Neuronal stem cell (in vitro differentiated cells): Measurements from ENCODE around the gene GJC1. TPM values are rescaled to one million over a fixed set of nuclear protein-coding genes. Genes with fewer than 3 reads are reported as not detected.
A peak's percentile ranks its signal among the peaks of the same experiment; 100 is the strongest.

Experiments
- DNase-seq: peaks from one replicate; pipeline ENCODE4 v3.0.0-alpha.2; 2013; ENCODE audit warnings: low spot score
- H2AFZ ChIP-seq: one replicate; pipeline ENCODE4 v1.6.1; 2013; ENCODE audit warnings: mild to moderate bottlenecking, low read length, inconsistent platforms
- H2AK5ac ChIP-seq: 2 replicates; pipeline ENCODE4 v1.6.1; 2013; ENCODE audit warnings: low read depth, mild to moderate bottlenecking, inconsistent platforms, low read length, moderate library complexity, mixed read lengths
- H2BK120ac ChIP-seq: 2 replicates; pipeline ENCODE4 v1.6.1; 2013; ENCODE audit warnings: low read depth, mild to moderate bottlenecking, inconsistent platforms, low read length, moderate library complexity, mixed read lengths
- H2BK12ac ChIP-seq: one replicate; pipeline ENCODE4 v1.6.1; 2013; ENCODE audit warnings: low read length, inconsistent platforms
- H2BK15ac ChIP-seq: 2 replicates; pipeline ENCODE4 v1.6.1; 2013; ENCODE audit warnings: mild to moderate bottlenecking, low read length, inconsistent platforms, mixed read lengths
- H2BK5ac ChIP-seq: one replicate; pipeline ENCODE4 v1.6.1; 2013; ENCODE audit warnings: inconsistent platforms, mild to moderate bottlenecking, low read length, moderate library complexity
- H3K14ac ChIP-seq: one replicate; pipeline ENCODE4 v1.6.1; 2013; ENCODE audit warnings: low read length, inconsistent platforms
- H3K18ac ChIP-seq: 2 replicates; pipeline ENCODE4 v1.6.1; 2013; ENCODE audit warnings: low read length, inconsistent platforms
- H3K23ac ChIP-seq: 2 replicates; pipeline ENCODE4 v1.6.1; 2013; ENCODE audit warnings: low read depth, mild to moderate bottlenecking, mixed read lengths, low read length, inconsistent platforms; ENCODE audit not compliant: poor library complexity
- H3K27ac ChIP-seq: replicated peaks from 3 replicates; pipeline ENCODE4 v1.5.1; 2013; ENCODE audit warnings: low read length, inconsistent platforms
- H3K27me3 ChIP-seq, 3 experiments: 2 replicates each; pipeline ENCODE4 v1.6.1; 2013; ENCODE audit warnings: low read length in 3 of 3, mild to moderate bottlenecking in 2 of 3, inconsistent platforms in 1 of 3, low read depth in 1 of 3, mixed read lengths in 1 of 3, moderate library complexity in 1 of 3; ENCODE audit not compliant: control insufficient read depth in 3 of 3, insufficient read depth in 3 of 3
- H3K36me3 ChIP-seq, 2 donors: replicated peaks in 1 of 2; 2 replicates each; pipeline ENCODE4 v1.6.1; 2013; ENCODE audit warnings: low read length in 2 of 2; ENCODE audit not compliant: control insufficient read depth in 2 of 2, insufficient read depth in 2 of 2
- H3K4ac ChIP-seq: 2 replicates; pipeline ENCODE4 v1.6.1; 2013; ENCODE audit warnings: inconsistent platforms, mild to moderate bottlenecking, low read length, moderate library complexity
- H3K4me1 ChIP-seq, 2 donors: 1 replicate in 1 of 2; 2 replicates in 1 of 2; pipeline ENCODE4 v1.6.1; 2013; ENCODE audit warnings: low read length in 2 of 2, low read depth in 1 of 2; ENCODE audit not compliant: control insufficient read depth in 2 of 2, insufficient read depth in 1 of 2
- H3K4me2 ChIP-seq: one replicate; pipeline ENCODE4 v1.6.1; 2013; ENCODE audit warnings: mild to moderate bottlenecking, low read length, inconsistent platforms; ENCODE audit not compliant: insufficient read depth, poor library complexity, severe bottlenecking
- H3K4me3 ChIP-seq, 2 donors: 2 replicates each; pipeline ENCODE4 v1.5.1; 2013; ENCODE audit warnings: low read length in 2 of 2, mild to moderate bottlenecking in 2 of 2, inconsistent platforms in 1 of 2, moderate library complexity in 1 of 2
- H3K79me1 ChIP-seq: one replicate; pipeline ENCODE4 v1.6.1; 2013; ENCODE audit warnings: low read depth, mild to moderate bottlenecking, inconsistent platforms, low read length, moderate library complexity
- H3K9ac ChIP-seq: one replicate; pipeline ENCODE4 v1.6.1; 2013; ENCODE audit warnings: mild to moderate bottlenecking, low read depth, low read length, inconsistent platforms; ENCODE audit not compliant: poor library complexity
- H3K9me3 ChIP-seq, 2 donors: replicated peaks in 1 of 2; 2 replicates each; pipeline versions ENCODE3 to v1.6.1; 2013; ENCODE audit warnings: low read length in 2 of 2, mild to moderate bottlenecking in 2 of 2, inconsistent platforms in 1 of 2, low read depth in 1 of 2, mixed read lengths in 1 of 2, moderate library complexity in 1 of 2; ENCODE audit not compliant: control insufficient read depth in 2 of 2, insufficient read depth in 1 of 2
- H4K8ac ChIP-seq: one replicate; pipeline ENCODE4 v1.6.1; 2013; ENCODE audit warnings: low read depth, mild to moderate bottlenecking, inconsistent platforms, low read length, moderate library complexity
- H4K91ac ChIP-seq: one replicate; pipeline ENCODE4 v1.6.1; 2013; ENCODE audit warnings: low read length, low read depth, mild to moderate bottlenecking, inconsistent platforms; ENCODE audit not compliant: poor library complexity
- WGBS, 2 donors: extraction: QIAGEN DNeasy Blood & Tissue Kit; methylation state at CpG; one replicate each; pipeline ENCODE4 v1.1.7; 2013; ENCODE audit warnings: missing lambda C conversion rate in 2 of 2, mixed read lengths in 1 of 2; ENCODE audit not compliant: insufficient read length in 2 of 2, insufficient replicate concordance in 1 of 2; ENCODE audit errors: extremely low coverage in 2 of 2; 5-methylcytosine and 5-hydroxymethylcytosine counted together
- polyA plus RNA-seq, 2 experiments: library from polyadenylated mRNA; stranded (reverse); fragments of 200-250 nt; gene quantifications; one replicate each; pipeline ENCODE4 v1.2.3, GENCODE V29; 2013

Gene GJC1
- polyA plus RNA-seq (2013, experiment 1 of 2), result 43.0 TPM
- polyA plus RNA-seq (2013, experiment 2 of 2), result 45.1 TPM

DNA sequence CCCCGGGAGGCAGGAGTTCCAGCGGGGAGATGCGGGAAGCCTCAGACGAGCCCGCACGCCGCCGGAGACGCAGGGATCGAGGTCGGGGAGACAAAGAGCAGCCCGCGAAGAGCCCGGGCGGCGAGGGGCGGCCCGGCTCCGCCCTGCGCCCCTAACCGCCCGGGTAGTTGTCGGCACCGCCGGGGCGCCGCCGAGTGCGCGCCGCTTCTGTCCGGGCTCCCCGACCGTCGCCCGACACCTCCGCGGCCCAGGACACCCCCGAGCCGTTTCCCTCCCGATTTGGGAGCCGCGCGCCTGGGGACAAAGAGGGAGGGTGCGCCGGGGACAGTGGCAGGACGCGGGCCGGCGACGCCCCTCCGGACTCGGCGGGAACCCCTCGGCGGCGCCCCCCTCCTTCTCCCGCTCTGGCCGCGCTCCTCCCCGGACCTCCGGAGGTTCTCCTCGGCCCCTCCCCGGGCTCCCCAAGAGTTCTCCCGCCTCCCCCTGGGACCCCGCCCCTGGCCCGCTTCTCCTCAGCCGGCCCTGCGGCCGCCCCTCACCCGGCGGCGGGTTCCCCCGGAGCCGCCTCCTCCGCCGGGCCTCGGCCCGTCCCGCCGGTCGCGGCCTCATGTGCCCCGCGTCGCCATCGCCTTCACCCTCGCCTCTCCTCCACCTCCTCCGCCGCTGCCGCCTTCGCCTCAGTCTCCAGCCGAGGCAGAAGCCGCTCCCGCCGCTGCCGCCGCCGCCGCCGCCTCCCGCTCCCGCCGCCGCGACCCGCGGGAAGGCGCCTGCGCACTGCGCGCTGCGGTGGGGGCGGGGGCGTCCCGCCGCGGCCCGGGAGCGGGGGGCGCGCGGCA lies at the start of gene GJC1:
Gene GJC1 (minus strand): TSS at position 765 of the 836 bp plus-strand sequence. CDS start 24,470 bp downstream, outside the sequence.
- Histone ChIP-seq H2BK120ac (peak within 1 kb of the TSS; percentile 94), H2BK5ac (peak within 1 kb of the TSS; percentile 98), H3K14ac (peak within 1 kb of the TSS; percentile 89), H3K9me3 (no peaks in the 10 kb centered on the region), H4K8ac (no peak within 1 kb of the TSS), H3K18ac (peak within 1 kb of the TSS; percentile 99), H3K23ac (peak within 1 kb of the TSS; percentile 80), H3K4me1 (peaks cover 7 to 13% of the 10 kb centered on the region in 2 donors), H2BK15ac (peak within 1 kb of the TSS; percentile 62), H3K4me3 (peak within 1 kb of the TSS; percentile 60 to 88), H4K91ac (no peak within 1 kb of the TSS), H3K4ac (peak within 1 kb of the TSS; percentile 67), H2BK12ac (no peak within 1 kb of the TSS), H3K4me2 (peak within 1 kb of the TSS; percentile 83), H3K27me3 (no peaks in the 10 kb centered on the region), H3K79me1 (peaks cover 3% of the 10 kb centered on the region), H2AFZ (peak within 1 kb of the TSS; percentile 97), H2AK5ac (peak within 1 kb of the TSS; percentile 90), H3K9ac (peak within 1 kb of the TSS; percentile 99), H3K36me3 (peaks cover 0 to 16% of the 10 kb centered on the region in 2 donors), H3K27ac (peak within 1 kb of the TSS; percentile 75)
- peak; percentile 56 for DNase-seq
- no CpG with 5 or more reads among the region's 123 CpGs for WGBS, 2 donors

DNA sequence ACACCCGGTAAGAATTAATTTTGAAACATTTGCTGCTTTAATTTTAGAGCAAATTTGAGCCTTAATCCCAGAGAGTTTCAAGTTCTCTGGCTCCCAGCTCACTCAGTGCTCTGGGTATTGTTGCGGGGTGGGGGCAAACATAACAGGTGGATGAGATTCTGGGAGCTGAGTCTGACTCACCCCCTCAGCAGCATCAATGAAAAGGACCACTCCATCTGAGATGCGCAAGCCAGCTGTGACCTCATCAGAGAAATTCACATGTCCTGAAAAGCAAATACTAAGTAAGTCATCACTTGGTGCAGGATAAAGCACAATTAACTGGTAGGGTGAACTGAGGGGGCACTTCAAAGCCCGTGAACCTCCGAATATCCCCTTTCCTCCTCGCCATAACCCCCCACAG lies 49.3 kb upstream of the GJC1 start:
- no peaks in the 10 kb centered on the region for H3K79me1 ChIP-seq
- no peak overlapping the region for H3K4me3 ChIP-seq
- H3K9me3 ChIP-seq, result no peaks in the 10 kb centered on the region
- H3K23ac ChIP-seq, result no peak overlapping the region
- no peak overlapping the region for H2AK5ac ChIP-seq
- H3K27me3 ChIP-seq, result no peaks in the 10 kb centered on the region
- H2AFZ ChIP-seq, result no peak overlapping the region
- H4K8ac ChIP-seq, result no peak overlapping the region
- H4K91ac ChIP-seq, result no peak overlapping the region
- peaks cover 30 to 97% of the 10 kb centered on the region in 2 donors for H3K36me3 ChIP-seq
- no peak overlapping the region for H2BK12ac ChIP-seq
- no peak overlapping the region for H2BK5ac ChIP-seq
- no peak overlapping the region for H3K9ac ChIP-seq
- no peak overlapping the region for H2BK15ac ChIP-seq
- no CpG with 5 or more reads among the region's 6 CpGs for WGBS, 2 donors
- DNase-seq, result no peak
- no peak overlapping the region for H2BK120ac ChIP-seq
- no peak overlapping the region for H3K4me2 ChIP-seq
- H3K14ac ChIP-seq, result no peak overlapping the region
- H3K18ac ChIP-seq, result no peak overlapping the region
- no peaks in the 10 kb centered on the region for H3K4me1 ChIP-seq
- H3K4ac ChIP-seq, result no peak overlapping the region
- H3K27ac ChIP-seq, result no peak overlapping the region

DNA sequence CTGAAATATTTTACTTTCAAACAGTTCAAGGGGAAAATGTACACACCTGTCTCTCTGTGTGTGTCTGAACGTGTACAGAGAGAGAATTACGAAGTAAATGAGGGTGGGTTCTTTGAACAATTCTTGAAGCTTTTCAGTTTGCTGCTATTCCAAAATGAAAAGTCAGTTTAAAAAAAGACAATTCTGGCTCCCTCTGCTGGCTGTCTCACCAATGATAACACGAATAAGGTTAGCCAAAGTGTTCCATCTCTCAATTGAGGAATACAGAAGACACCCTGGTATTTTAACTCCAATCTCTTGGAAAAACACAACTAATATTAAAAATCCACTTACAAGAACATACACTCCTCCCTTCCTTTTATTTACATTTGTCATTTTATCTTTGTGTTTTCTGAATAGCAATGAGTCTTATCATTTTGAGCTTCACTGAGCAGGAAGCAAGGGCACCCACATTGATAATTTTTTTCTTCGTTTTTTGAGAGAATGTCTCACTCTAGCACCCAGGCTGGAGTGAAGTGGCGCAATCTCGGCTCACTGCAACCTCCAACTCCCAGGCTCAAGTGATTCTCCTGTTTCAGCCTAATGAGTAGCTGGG lies 48.6 kb upstream of the GJC1 start:
- Histone ChIP-seq H2BK5ac (no peak overlapping the region), H2BK12ac (no peak overlapping the region), H4K91ac (no peak overlapping the region), H4K8ac (no peak overlapping the region), H3K4ac (no peak overlapping the region), H3K4me3 (no peak overlapping the region), H3K18ac (no peak overlapping the region), H3K9ac (no peak overlapping the region), H3K27me3 (no peaks in the 10 kb centered on the region), H3K9me3 (no peaks in the 10 kb centered on the region), H3K79me1 (no peaks in the 10 kb centered on the region), H3K36me3 (peaks cover 33 to 96% of the 10 kb centered on the region in 2 donors), H2AK5ac (no peak overlapping the region), H3K27ac (no peak overlapping the region), H3K4me1 (no peaks in the 10 kb centered on the region), H3K14ac (no peak overlapping the region), H3K4me2 (no peak overlapping the region), H2AFZ (no peak overlapping the region), H3K23ac (no peak overlapping the region), H2BK120ac (no peak overlapping the region), H2BK15ac (no peak overlapping the region)
- no CpG with 5 or more reads among the region's 6 CpGs for WGBS, 2 donors
- DNase-seq, result no peak

DNA sequence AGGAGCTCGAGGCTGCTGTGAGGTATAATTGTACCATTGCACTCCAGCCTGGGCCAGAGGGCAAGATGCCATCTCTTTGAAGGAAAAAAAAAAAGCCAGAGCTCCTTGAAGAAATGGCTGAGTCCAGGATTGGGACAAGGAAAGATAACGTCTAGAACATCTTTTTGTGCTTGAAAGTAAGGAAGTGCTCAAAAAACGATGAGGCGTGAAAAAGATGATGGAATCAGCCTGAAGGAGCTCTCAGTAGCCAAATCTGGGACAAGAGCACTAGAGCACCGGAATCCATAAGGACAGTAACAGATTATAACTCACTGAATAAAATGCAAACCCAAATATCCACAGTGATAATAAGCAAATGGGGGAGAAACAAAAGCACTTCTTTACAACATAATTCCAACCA lies 47.0 kb upstream of the GJC1 start:
- Histone ChIP-seq H3K18ac (no peak overlapping the region), H2AFZ (no peak overlapping the region), H3K79me1 (no peaks in the 10 kb centered on the region), H3K4ac (no peak overlapping the region), H3K9me3 (no peaks in the 10 kb centered on the region), H3K23ac (no peak overlapping the region), H4K8ac (no peak overlapping the region), H2BK12ac (no peak overlapping the region), H3K9ac (no peak overlapping the region), H4K91ac (no peak overlapping the region), H2BK5ac (no peak overlapping the region), H2AK5ac (no peak overlapping the region), H3K4me2 (no peak overlapping the region), H3K27ac (no peak overlapping the region), H2BK120ac (no peak overlapping the region), H2BK15ac (no peak overlapping the region), H3K14ac (no peak overlapping the region), H3K4me1 (no peaks in the 10 kb centered on the region), H3K4me3 (no peak overlapping the region), H3K36me3 (peaks cover 31 to 94% of the 10 kb centered on the region in 2 donors), H3K27me3 (no peaks in the 10 kb centered on the region)
- no peak for DNase-seq
- no CpG with 5 or more reads among the region's 5 CpGs for WGBS, 2 donors
